Hindlimb muscle (tissue), 1 donor: ENCODE data around the gene PREX1. TPM values are rescaled to one million over a fixed set of nuclear protein-coding genes. Genes with fewer than 3 reads are reported as not detected.

Experiments used
- polyA plus RNA-seq: library from polyadenylated mRNA; unstranded; fragments of 120-200 nt; gene quantifications from one replicate; pipeline ENCODE4 v1.2.1, GENCODE V29; 2013; ENCODE audit not compliant: insufficient read length

Gene PREX1
- polyA plus RNA-seq, 1 donor: 20.0 TPM

Other genes starting within 250 kb of the PREX1 start
- gene ARFGEF2, start 93.7 kb upstream of the PREX1 start, polyA plus RNA-seq: 13.7 TPM
- gene CSE1L, start 218.3 kb upstream of the PREX1 start, polyA plus RNA-seq: 53.3 TPM